Duodenal mucosa (tissue), 2 donors: ENCODE results near the gene AK2.

Source experiments
- H3K27ac ChIP-seq: one replicate; pipeline ENCODE4 v1.7.0; 2013; ENCODE audit warnings: low read depth, low read length
- H3K27me3 ChIP-seq, 2 donors: one replicate each; pipeline ENCODE4 v1.7.0; 2013; ENCODE audit warnings: low read length in 2 of 2, control low read depth in 1 of 2; ENCODE audit not compliant: insufficient read depth in 2 of 2, control insufficient read depth in 1 of 2
- H3K36me3 ChIP-seq, 2 donors: one replicate each; pipeline ENCODE4 v1.7.0; 2013; ENCODE audit warnings: low read length in 2 of 2, control low read depth in 1 of 2; ENCODE audit not compliant: insufficient read depth in 2 of 2, control insufficient read depth in 1 of 2
- H3K4me1 ChIP-seq, 2 donors: one replicate each; pipeline ENCODE4 v1.7.0; 2013; ENCODE audit warnings: low read length in 2 of 2, control low read depth in 1 of 2; ENCODE audit not compliant: insufficient read depth in 2 of 2, control insufficient read depth in 1 of 2
- H3K4me3 ChIP-seq, 2 donors: one replicate each; pipeline ENCODE4 v1.7.0; 2013; ENCODE audit warnings: low read length in 2 of 2, low read depth in 1 of 2
- H3K9ac ChIP-seq, 2 donors: one replicate each; pipeline ENCODE4 v1.7.0; 2013; ENCODE audit warnings: low read length in 2 of 2, low read depth in 1 of 2
- H3K9me3 ChIP-seq, 2 donors: one replicate each; pipeline ENCODE4 v1.7.0; 2013; ENCODE audit warnings: low read length in 2 of 2, control low read depth in 1 of 2; ENCODE audit not compliant: control insufficient read depth in 1 of 2

The AK2 gene

GRCh38 chr1:33013791-33014190, 22.9 kb downstream of the AK2 start:
- Histone ChIP-seq H3K9me3 (no peaks in the 10 kb centered on the region), H3K9ac (no peak overlapping the region), H3K4me3 (no peak overlapping the region), H3K4me1 (peaks cover 18 to 32% of the 10 kb centered on the region in 2 donors), H3K27ac (no peak overlapping the region), H3K36me3 (peaks cover 40 to 74% of the 10 kb centered on the region in 2 donors), H3K27me3 (no peaks in the 10 kb centered on the region)

DNA sequence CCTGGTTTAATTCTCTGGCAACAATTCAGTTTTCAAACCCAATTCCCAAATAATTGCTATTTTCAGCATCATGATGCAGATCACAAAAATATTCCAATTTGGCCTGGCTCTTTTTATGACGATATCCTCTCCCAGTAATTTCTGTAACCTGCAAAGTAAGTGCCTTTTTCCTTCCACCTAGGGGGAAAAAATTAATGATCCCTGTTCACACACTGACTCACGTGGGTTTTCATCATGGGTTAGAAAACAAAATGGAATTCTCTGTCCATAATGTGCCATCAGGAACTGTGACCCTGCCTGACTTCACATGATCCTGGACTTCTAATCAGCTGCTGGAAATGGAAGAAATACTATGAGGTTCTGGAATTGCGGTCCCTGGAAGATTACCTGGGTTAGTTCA, 24.5 kb downstream of the AK2 start:
- Histone ChIP-seq H3K4me1 (peaks cover 25 to 48% of the 10 kb centered on the region in 2 donors), H3K36me3 (peaks cover 44 to 67% of the 10 kb centered on the region in 2 donors), H3K9ac (no peak overlapping the region), H3K27me3 (no peaks in the 10 kb centered on the region), H3K9me3 (no peaks in the 10 kb centered on the region), H3K4me3 (no peak overlapping the region), H3K27ac (no peak overlapping the region)

GRCh38 chr1:33010932-33011731, 25.6 kb downstream of the AK2 start:
- Histone ChIP-seq H3K27ac (no peak overlapping the region), H3K4me1 (peaks cover 25 to 51% of the 10 kb centered on the region in 2 donors), H3K36me3 (peaks cover 44 to 66% of the 10 kb centered on the region in 2 donors), H3K9me3 (no peaks in the 10 kb centered on the region), H3K9ac (no peak overlapping the region), H3K4me3 (no peak overlapping the region), H3K27me3 (no peaks in the 10 kb centered on the region)

DNA sequence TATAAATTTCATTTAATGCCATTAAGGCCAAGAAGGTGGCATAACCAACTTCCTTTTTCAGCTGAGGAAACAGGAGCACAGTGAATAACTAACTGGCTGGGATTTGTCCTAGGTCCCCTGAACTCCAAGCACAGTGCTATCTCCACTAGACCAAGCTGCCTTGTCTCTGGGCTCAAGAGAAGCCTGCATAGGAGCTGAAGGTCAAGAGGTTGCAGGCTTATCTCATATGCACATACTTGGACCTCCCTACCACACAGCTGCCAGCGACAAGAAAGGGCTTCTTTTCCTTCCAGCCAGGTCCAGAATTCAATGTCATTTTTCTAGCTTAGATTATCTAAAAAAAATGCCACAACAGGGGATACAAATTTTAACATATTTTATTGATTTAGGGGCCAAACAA, 27.1 kb downstream of the AK2 start:
- no peak overlapping the region for H3K4me3 ChIP-seq
- peaks cover 38 to 59% of the 10 kb centered on the region in 2 donors for H3K36me3 ChIP-seq
- peaks cover 25 to 47% of the 10 kb centered on the region in 2 donors for H3K4me1 ChIP-seq
- no peaks in the 10 kb centered on the region for H3K27me3 ChIP-seq
- H3K9me3 ChIP-seq, result no peaks in the 10 kb centered on the region
- H3K9ac ChIP-seq, result no peak overlapping the region
- H3K27ac ChIP-seq, result no peak overlapping the region

- Histone ChIP-seq H3K9me3 (no peaks in the 10 kb centered on the region), H3K9ac (no peak overlapping the region), H3K4me3 (no peak overlapping the region), H3K4me1 (peaks cover 25 to 47% of the 10 kb centered on the region in 2 donors), H3K27ac (no peak overlapping the region), H3K36me3 (peaks cover 32 to 46% of the 10 kb centered on the region in 2 donors), H3K27me3 (no peaks in the 10 kb centered on the region)
Measured at GRCh38 chr1:33008051-33008914, 28.4 kb downstream of the AK2 start.

DNA sequence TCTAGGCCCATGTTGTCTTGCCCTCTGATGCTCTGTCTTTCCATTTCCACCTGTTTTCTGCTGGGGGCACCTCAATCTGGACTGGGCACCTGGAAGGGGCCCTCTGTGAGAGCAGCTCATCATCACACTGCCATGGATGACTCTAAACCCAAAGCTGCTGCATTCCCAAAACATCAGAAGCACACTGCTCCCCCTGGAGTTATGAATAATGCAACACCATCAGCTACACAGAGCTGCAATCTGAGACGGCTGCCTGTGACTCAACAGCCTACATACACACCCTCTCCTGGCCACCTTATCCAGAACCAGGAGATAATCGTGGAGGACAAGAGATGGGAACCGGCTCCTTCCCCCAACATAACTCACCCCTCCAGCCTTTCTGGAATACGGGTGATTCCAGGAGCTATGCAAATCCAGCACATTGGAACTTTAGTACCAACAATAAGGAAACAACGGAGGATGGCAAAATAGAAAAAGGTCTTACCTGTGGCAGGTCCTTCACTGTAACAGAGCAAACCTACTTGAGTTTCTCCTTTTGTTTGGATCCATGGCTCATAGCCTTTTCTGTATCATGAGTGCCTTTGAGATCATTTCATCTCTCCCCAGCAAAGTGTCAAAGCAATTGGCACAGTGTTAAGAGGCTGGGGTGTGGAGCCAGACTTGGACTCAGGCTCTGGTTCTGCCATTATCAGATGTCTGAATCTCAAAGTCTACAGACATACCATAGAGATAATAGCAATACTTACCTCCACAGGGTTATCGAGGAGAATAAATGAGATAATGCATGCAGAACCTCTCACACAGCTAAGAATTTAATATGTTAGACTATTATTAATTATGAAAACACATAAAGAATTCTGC, 29.3 kb downstream of the AK2 start:
- H3K27me3 ChIP-seq, result no peaks in the 10 kb centered on the region
- H3K36me3 ChIP-seq, result peaks cover 26 to 38% of the 10 kb centered on the region in 2 donors
- H3K4me1 ChIP-seq, result peaks cover 25 to 47% of the 10 kb centered on the region in 2 donors
- H3K4me3 ChIP-seq, result no peak overlapping the region
- no peak overlapping the region for H3K9ac ChIP-seq
- no peaks in the 10 kb centered on the region for H3K9me3 ChIP-seq
- no peak overlapping the region for H3K27ac ChIP-seq

DNA sequence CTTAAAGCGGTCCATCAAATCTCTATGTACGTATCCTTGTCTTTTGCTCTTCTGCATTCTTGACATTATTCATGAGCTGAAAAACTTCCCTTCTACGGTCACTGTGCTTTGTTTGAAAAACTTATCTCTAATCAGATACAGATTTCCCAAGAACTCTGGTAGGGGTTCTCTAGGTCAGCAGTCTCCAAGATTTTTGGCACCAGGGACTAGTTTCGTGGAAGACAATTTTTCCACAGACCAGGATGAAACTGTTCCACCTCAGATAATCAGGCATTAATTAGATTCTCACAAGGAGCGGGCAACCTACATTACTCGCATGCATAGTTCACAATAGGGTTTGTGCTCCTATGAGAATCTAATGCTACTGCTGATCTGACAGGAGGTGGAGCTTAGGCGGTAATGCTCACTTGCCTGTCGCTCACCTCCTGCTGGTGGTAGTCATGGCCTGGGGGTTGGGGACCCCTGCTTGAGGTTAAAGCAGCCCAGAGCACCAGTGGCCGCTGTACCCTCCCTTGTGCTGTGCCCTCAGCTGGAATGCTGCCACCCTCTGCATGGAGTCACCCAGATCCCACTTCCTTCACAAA, 30.8 kb downstream of the AK2 start:
- Histone ChIP-seq H3K4me1 (peaks cover 11 to 33% of the 10 kb centered on the region in 2 donors), H3K4me3 (no peak overlapping the region), H3K27me3 (no peaks in the 10 kb centered on the region), H3K27ac (no peak overlapping the region), H3K9ac (no peak overlapping the region), H3K9me3 (no peaks in the 10 kb centered on the region), H3K36me3 (peaks cover 18 to 23% of the 10 kb centered on the region in 2 donors)

GRCh38 chr1:33005117-33005837, 31.4 kb downstream of the AK2 start:
- Histone ChIP-seq H3K9me3 (no peaks in the 10 kb centered on the region), H3K27ac (no peak overlapping the region), H3K36me3 (peaks cover 14 to 18% of the 10 kb centered on the region in 2 donors), H3K27me3 (no peaks in the 10 kb centered on the region), H3K4me1 (peaks cover 9 to 29% of the 10 kb centered on the region in 2 donors), H3K9ac (no peak overlapping the region), H3K4me3 (no peak overlapping the region)

GRCh38 chr1:33004613-33005012, 32.1 kb downstream of the AK2 start:
- H3K36me3 ChIP-seq, result peaks cover 14 to 17% of the 10 kb centered on the region in 2 donors
- H3K27me3 ChIP-seq, result no peaks in the 10 kb centered on the region
- no peak overlapping the region for H3K27ac ChIP-seq
- no peaks in the 10 kb centered on the region for H3K9me3 ChIP-seq
- no peak overlapping the region for H3K9ac ChIP-seq
- peaks cover 9 to 28% of the 10 kb centered on the region in 2 donors for H3K4me1 ChIP-seq
- H3K4me3 ChIP-seq, result no peak overlapping the region
